RWPE1 (cell line): ENCODE data around the gene ACOT7.
A peak's percentile ranks its signal among the peaks of the same experiment; 100 is the strongest.

Experiments
- CTCF ChIA-PET: fragments of 350-600 bp; sonication (Branson Sonifier 250); formaldehyde crosslinking; extraction: SDS; loops from one replicate; lab custom pipeline; 2021; lab: Yijun Ruan, JAX
- POLR2A ChIA-PET: fragments of 400-600 bp; formaldehyde crosslinking; extraction: SDS; loops from one replicate; lab custom pipeline; 2020; ENCODE audit warnings: antibody characterized with exemption; ENCODE audit not compliant: low non-redundant PET; lab: Yijun Ruan, JAX
- DNase-seq: peaks from one replicate; pipeline ENCODE4 v3.0.0; 2012; ENCODE audit warnings: low spot score
- H3K27ac ChIP-seq: fragments of 450-650 bp; 2 replicates; pipeline ENCODE4 v1.5.1; 2017
- TF ChIP-seq, protein P1 (sequence below): fragments of 450-650 bp; conservative IDR thresholded peaks from 2 replicates; pipeline ENCODE4 v1.5.1; 2017; ENCODE audit warnings: low read depth, mild to moderate bottlenecking

ACOT7 gene

DNA sequence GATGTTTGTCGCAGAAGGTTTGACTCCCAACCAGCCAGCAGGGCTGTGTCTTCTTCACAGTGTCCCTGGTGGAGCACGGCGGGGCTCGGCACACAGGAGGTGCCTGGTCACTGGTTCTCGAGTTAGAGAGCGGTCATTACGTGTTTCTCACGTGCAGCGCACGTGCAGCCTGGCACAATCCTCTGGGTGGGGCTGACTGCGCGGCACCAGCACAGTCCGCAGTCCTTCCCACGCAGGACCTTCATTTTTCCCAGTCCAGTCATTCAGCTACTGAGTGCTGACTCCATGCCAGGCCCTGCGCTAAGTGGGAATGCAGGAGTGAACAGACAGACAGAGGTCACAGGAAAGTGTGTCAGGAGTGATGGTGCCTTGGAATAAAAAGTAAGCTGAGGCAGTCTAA is 86.5 kb downstream of the ACOT7 start:
- POLR2A ChIA-PET: no interaction called here
- no peak for DNase-seq
- TF ChIP-seq, protein P1, sequence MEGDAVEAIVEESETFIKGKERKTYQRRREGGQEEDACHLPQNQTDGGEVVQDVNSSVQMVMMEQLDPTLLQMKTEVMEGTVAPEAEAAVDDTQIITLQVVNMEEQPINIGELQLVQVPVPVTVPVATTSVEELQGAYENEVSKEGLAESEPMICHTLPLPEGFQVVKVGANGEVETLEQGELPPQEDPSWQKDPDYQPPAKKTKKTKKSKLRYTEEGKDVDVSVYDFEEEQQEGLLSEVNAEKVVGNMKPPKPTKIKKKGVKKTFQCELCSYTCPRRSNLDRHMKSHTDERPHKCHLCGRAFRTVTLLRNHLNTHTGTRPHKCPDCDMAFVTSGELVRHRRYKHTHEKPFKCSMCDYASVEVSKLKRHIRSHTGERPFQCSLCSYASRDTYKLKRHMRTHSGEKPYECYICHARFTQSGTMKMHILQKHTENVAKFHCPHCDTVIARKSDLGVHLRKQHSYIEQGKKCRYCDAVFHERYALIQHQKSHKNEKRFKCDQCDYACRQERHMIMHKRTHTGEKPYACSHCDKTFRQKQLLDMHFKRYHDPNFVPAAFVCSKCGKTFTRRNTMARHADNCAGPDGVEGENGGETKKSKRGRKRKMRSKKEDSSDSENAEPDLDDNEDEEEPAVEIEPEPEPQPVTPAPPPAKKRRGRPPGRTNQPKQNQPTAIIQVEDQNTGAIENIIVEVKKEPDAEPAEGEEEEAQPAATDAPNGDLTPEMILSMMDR: no peak
- CTCF ChIA-PET: interaction anchor here (0.7 kb wide), 1 partner anchor 10 kb away, joined by 4 read pairs; no protein-coding TSS in a partner anchor
- H3K27ac ChIP-seq: peak overlapping the region; percentile 35

- ChIA-PET CTCF (no interaction called here), POLR2A (no interaction called here)
- H3K27ac ChIP-seq: peak overlapping the region; percentile 32
- TF ChIP-seq, protein P1: no peak
- no peak for DNase-seq
These were observed 90.1 kb downstream of the ACOT7 start for GRCh38 chr1:6303397-6304012.

DNA sequence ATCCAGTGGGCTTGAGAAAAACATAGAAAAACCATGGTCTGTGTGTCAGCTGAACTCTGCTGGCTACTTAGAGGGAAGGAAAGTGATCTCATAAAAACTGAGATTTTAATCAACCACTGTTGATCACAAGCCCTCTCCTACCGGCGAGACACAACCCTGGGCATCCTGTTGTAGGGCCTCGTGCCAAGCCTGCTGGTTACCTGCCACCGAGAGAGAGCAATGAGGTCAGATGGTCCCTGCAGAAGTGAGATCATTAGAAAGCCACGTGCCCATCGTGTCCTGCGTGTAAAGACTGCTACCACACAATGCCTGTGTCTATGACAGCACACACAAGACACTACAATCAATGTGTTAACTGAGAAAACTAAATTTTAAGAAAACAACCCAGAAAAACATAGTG is 91.0 kb downstream of the ACOT7 start:
- H3K27ac ChIP-seq: peak overlapping the region; percentile 84
- DNase-seq: no peak
- TF ChIP-seq, protein P1: no peak
- ChIA-PET POLR2A (no interaction called here), CTCF (interaction anchor here (0.6 kb wide), 1 partner anchor 8 kb away, joined by 3 read pairs; no protein-coding TSS in a partner anchor)

GRCh38 chr1:6301526-6301925 is 92.0 kb downstream of the ACOT7 start:
- POLR2A ChIA-PET: no interaction called here
- peak; percentile 92 for DNase-seq
- TF ChIP-seq, protein P1: no peak
- peak overlapping the region; percentile 84 for H3K27ac ChIP-seq
- CTCF ChIA-PET: interaction anchor here (0.5 to 1.3 kb wide), 4 partner anchors 28 to 54 kb away, joined by 3 to 4 read pairs (median 4); no protein-coding TSS in a partner anchor

DNA sequence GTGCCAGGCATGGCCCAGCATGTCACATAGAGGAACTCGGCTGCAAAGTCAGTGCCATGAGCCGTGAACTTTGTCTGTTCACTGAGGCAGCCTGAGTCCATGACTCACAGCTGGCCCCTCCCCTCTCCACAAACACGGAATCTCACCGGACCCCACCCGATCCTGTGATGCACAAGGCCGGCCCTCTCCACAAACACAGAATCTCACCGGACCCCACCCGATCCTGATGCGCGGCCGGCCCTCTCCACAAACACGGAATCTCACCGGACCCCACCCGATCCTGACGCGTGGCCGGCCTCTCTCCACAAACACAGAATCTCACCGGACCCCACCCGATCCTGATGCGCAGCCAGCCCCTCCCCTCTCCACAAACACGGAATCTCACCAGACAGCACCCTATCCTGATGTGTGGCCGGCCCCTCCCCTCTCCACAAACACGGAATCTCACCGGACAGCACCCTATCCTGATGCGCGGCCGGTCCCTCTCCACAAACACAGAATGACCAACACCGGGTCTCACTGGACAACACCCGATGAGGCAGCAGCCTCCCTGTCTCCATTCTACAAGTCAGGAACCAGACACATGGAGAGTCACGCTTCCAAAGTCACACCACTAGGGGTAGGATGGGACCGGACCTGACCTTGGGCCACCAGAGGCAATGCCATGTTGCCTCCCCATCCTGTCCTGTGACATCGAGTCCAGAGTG is 93.1 kb downstream of the ACOT7 start:
- TF ChIP-seq, protein P1: no peak
- POLR2A ChIA-PET: interaction anchor here (0.6 kb wide), 2 partner anchors 43 to 46 kb away, joined by 3 read pairs; no protein-coding TSS in a partner anchor
- H3K27ac ChIP-seq: peak overlapping the region; percentile 84
- CTCF ChIA-PET: interaction anchor here (0.7 to 1.3 kb wide), 4 partner anchors 32 to 57 kb away, joined by 3 to 4 read pairs (median 3); no protein-coding TSS in a partner anchor
- peak; percentile 59 for DNase-seq

DNA sequence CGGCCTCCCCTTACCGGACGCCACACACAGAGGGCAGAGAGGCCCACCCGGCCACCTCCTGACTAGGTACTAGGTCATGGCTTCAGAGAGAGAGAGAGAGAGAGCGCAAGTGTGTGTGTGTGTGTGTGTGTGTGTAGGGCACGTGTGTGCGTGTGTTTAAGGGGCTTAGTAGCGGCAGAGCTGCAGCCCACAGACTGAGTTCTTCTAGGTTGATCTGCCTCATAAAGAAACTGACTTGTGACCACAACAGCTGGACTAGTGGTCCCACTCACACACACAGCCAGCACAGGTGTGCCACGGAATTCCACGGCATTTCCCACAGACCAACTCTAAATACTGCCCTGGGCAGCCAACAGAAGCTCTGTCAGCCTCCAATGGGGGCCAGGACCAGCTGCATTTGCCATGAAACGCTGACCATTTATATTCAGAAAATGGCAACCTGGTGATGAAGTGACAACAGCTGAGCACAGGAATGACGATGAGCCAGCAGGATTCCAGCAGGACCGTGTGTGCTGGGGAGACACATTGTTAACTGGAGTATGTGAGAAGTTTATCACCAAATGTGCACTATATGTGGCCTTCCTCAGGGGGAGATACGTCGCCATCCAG is 93.9 kb downstream of the ACOT7 start:
- CTCF ChIA-PET: interaction anchor here (0.7 kb wide), 2 partner anchors 44 to 56 kb away, joined by 3 read pairs; no protein-coding TSS in a partner anchor
- POLR2A ChIA-PET: interaction anchor here (0.6 kb wide), 1 partner anchor 47 kb away, joined by 3 read pairs; no protein-coding TSS in a partner anchor

More for the DNA sequence above, 93.9 kb downstream of the ACOT7 start:
- DNase-seq: no peak
- TF ChIP-seq, protein P1: no peak
- peak overlapping the region; percentile 84 for H3K27ac ChIP-seq
